ENCODE data around the gene UQCRQ.

DNA sequence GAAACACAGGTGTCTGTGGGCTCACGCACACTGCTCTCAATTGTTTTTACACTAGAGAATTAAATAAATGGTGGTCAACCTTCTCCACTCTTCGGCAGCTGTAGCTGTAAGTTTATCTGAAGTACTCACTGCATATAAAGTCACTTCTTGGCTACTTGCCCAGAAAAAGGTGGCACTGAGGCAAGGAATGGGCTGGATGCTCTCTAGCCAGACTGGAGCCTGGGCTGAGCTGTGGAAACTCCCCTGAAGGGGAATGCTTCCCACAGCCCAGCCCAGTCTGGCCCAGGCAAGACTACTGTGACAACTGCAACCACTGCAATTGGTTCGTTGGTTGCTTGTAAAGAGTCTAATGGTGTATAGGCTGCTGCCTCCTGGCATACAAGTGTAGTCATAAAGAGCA lies 11.5 kb downstream of the UQCRQ start:
- TF ChIP-seq, protein P1, sequence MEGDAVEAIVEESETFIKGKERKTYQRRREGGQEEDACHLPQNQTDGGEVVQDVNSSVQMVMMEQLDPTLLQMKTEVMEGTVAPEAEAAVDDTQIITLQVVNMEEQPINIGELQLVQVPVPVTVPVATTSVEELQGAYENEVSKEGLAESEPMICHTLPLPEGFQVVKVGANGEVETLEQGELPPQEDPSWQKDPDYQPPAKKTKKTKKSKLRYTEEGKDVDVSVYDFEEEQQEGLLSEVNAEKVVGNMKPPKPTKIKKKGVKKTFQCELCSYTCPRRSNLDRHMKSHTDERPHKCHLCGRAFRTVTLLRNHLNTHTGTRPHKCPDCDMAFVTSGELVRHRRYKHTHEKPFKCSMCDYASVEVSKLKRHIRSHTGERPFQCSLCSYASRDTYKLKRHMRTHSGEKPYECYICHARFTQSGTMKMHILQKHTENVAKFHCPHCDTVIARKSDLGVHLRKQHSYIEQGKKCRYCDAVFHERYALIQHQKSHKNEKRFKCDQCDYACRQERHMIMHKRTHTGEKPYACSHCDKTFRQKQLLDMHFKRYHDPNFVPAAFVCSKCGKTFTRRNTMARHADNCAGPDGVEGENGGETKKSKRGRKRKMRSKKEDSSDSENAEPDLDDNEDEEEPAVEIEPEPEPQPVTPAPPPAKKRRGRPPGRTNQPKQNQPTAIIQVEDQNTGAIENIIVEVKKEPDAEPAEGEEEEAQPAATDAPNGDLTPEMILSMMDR (IDR thresholded peaks at IDR 0.05; ENCODE audit: extremely low read depth in 1 of 2, insufficient read depth in 1 of 2, low read depth in 1 of 2, low read length in 2 of 2), result no peak
- TF ChIP-seq JUN (IDR thresholded peaks at IDR 0.05; ENCODE audit: borderline replicate concordance, insufficient read depth, insufficient read length, low read depth), result no peak
- TF ChIP-seq POLR2AphosphoS5 (IDR thresholded peaks at IDR 0.05; ENCODE audit: insufficient read depth, low read depth, low read length), result no peak
- TF ChIP-seq POLR2A (IDR thresholded peaks at IDR 0.05; ENCODE audit: low read depth, low read length), result no peak
